Body of pancreas (tissue), 4 donors: ENCODE data around the gene GPR148. TPM values are rescaled to one million over a fixed set of nuclear protein-coding genes. Genes with fewer than 3 reads are reported as not detected.
"Not testable (repeated sequence)": the region's sequence is repeated elsewhere in the genome, so short reads cannot be mapped to it uniquely, and the experiment has no call there.

Experiments
- ATAC-seq: fragments of 150-250 bp; one replicate; pipeline ENCODE4 v1.9.1; 2016
- DNase-seq, 4 donors: peaks; one replicate each; pipeline ENCODE4 v3.0.0-alpha.2; 2019
- H3K27ac ChIP-seq, 4 donors: fragments of 200-600 bp; sonication (generic); 1 replicate in 3 of 4; 2 replicates in 1 of 4; pipeline versions ENCODE4 v1.5.1 to v1.6.1; 2016 to 2019; ENCODE audit warnings: mild to moderate bottlenecking in 1 of 4, mixed read lengths in 1 of 4, moderate library complexity in 1 of 4
- H3K27me3 ChIP-seq, 2 donors: fragments of 200-600 bp; sonication (generic); one replicate each; pipeline ENCODE4 v1.6.0; 2016; ENCODE audit warnings: mild to moderate bottlenecking in 1 of 2
- H3K36me3 ChIP-seq, 2 donors: fragments of 200-600 bp; sonication (generic); replicated peaks in 1 of 2; 2 replicates each; pipeline ENCODE4 v1.5.1; 2016; ENCODE audit warnings: low read depth in 2 of 2; ENCODE audit not compliant: insufficient read depth in 1 of 2
- H3K4me1 ChIP-seq: fragments of 200-600 bp; sonication (generic); one replicate; pipeline ENCODE4 v1.6.0; 2016
- H3K4me3 ChIP-seq, 2 donors: fragments of 200-600 bp; sonication (generic); 1 replicate in 1 of 2; 2 replicates in 1 of 2; pipeline ENCODE4 v1.5.1; 2016 to 2019
- H3K9me3 ChIP-seq, 3 donors: fragments of 200-600 bp; sonication (generic); 1 replicate in 2 of 3; 2 replicates in 1 of 3; pipeline ENCODE4 v1.5.1; 2016
- POLR2A ChIP-seq, 3 donors: fragments of 450-650 bp; IDR thresholded peaks; one replicate each; pipeline ENCODE4 v1.6.1; 2016; ENCODE audit warnings: antibody characterized with exemption in 3 of 3, mild to moderate bottlenecking in 2 of 3
- WGBS, 2 donors: methylation state at CpG; one replicate each; pipeline ENCODE4 v1.1.5; 2017; 5-methylcytosine and 5-hydroxymethylcytosine counted together
- intact Hi-C: fragments of 100-400 bp; cut with DNase I; formaldehyde crosslinking; loops from one replicate; pipeline ENCODE4 v1.15.1; 2023
- total RNA-seq, 2 donors: library from RNA; depleted of rRNA; stranded (reverse); fragments of >200 nt; gene quantifications; one replicate each; pipeline ENCODE4 v1.1.0, GENCODE V29; 2016
- TF ChIP-seq, protein P1 (sequence below), 7 experiments: fragments of 450-650 bp in 4 of 7; fragments of 200-600 bp in 3 of 7; sonication (generic) in 3 of 7; IDR thresholded peaks; one replicate each; pipeline ENCODE4 v1.5.1; 2016 to 2019; ENCODE audit warnings: antibody characterized with exemption in 7 of 7

GPR148 gene, protein sequence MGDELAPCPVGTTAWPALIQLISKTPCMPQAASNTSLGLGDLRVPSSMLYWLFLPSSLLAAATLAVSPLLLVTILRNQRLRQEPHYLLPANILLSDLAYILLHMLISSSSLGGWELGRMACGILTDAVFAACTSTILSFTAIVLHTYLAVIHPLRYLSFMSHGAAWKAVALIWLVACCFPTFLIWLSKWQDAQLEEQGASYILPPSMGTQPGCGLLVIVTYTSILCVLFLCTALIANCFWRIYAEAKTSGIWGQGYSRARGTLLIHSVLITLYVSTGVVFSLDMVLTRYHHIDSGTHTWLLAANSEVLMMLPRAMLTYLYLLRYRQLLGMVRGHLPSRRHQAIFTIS
- not detected for total RNA-seq

DNA sequence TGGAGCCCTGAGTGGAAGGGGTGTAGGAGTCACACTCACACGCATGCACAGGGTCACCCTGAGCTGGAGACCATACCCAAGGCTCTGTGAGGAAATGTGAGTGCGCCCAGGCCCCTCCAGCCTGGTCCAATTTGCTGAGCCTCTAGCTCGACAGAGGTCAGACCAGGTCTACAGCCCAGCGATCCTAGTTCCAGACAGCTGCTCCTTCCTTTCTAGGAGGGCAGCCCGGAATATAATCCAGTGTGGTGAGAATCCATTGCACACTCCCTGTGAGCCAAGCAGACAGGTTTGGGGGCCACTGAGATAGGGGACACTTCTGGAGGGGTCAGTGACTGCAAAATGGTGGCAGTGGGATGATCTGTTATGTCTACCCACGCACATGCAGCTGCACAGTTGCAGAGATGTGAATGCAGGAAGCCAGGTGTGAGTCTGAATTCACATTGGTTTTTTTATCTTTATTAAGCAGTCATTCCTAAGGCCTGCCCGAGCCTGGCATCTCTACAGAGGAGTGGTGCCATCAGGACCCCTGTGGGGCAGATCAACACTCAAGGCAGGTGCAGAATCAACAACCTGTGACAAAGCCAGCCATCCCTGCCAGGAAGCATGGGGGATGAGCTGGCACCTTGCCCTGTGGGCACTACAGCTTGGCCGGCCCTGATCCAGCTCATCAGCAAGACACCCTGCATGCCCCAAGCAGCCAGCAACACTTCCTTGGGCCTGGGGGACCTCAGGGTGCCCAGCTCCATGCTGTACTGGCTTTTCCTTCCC is at the start of gene GPR148:
GPR148 (plus strand) TSS at position 522 of the 768 bp plus-strand sequence; CDS start at position 604, 82 bp downstream.
- Histone ChIP-seq H3K36me3 (no peaks in the 10 kb centered on the region), H3K27me3 (no peaks in the 10 kb centered on the region), H3K9me3 (no peaks in the 10 kb centered on the region), H3K4me3 (no peak within 1 kb of the TSS), H3K4me1 (peaks cover 25% of the 10 kb centered on the region), H3K27ac (peak within 1 kb of the TSS; percentile 74 to 83 (median 80))
- WGBS, 2 donors = 81 to 85% methylated on average over 2 to 8 of the region's 8 CpGs
- TF ChIP-seq, protein P1, sequence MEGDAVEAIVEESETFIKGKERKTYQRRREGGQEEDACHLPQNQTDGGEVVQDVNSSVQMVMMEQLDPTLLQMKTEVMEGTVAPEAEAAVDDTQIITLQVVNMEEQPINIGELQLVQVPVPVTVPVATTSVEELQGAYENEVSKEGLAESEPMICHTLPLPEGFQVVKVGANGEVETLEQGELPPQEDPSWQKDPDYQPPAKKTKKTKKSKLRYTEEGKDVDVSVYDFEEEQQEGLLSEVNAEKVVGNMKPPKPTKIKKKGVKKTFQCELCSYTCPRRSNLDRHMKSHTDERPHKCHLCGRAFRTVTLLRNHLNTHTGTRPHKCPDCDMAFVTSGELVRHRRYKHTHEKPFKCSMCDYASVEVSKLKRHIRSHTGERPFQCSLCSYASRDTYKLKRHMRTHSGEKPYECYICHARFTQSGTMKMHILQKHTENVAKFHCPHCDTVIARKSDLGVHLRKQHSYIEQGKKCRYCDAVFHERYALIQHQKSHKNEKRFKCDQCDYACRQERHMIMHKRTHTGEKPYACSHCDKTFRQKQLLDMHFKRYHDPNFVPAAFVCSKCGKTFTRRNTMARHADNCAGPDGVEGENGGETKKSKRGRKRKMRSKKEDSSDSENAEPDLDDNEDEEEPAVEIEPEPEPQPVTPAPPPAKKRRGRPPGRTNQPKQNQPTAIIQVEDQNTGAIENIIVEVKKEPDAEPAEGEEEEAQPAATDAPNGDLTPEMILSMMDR (IDR thresholded peaks at IDR 0.05) = no peak
- TF ChIP-seq POLR2A (IDR thresholded peaks at IDR 0.05) = no peak
- ATAC-seq (no peak), DNase-seq (peak in 1 of 4 donors; percentile 36)
- intact Hi-C loops = no loop called here

DNA sequence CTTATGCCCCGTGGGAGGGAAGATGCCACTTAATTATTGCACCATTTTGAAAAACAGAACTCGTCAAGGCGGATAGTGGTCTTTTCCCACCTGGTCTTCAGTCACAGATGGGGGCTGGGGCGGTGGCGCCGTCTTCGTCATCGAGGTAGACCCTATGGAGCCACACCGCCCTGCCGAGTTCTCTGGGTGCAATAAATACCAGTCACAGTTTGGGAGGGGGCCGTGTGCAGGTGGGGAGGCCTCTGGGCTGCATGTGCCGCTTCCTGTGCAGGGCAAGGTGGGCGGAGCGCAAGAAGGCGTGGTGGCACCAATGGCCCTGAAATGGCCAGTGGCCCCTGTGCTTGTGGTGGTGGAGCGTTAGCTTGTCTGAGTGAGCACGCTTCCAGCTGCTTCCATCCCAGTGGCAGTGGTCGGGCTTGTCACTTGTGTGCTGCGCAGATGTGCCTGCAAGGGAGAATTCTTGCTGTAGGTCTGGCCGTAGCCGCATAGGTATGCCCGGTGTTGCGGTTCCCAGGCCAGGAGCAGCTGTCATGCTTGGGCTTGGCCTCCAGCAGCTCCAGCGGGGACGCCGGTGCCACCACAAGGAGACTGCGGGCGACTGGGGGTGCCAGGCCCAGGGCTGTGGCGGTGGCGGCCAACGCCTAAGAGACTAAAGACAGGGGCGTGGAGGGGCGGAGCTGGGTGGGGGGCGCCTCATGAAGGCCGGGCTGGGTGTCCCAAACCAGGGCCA is 36.7 kb upstream of the GPR148 start:
- H3K36me3 ChIP-seq, intact Hi-C loops, H3K4me3 ChIP-seq, H3K4me1 ChIP-seq, H3K27ac ChIP-seq, H3K27me3 ChIP-seq, H3K9me3 ChIP-seq: not testable (repeated sequence)
- DNase-seq = peak in 3 of 4 donors; percentile 9 to 43 (median 32)
- peak; percentile 71 for ATAC-seq
- WGBS, 2 donors = 52% methylated on average over 3 of the region's 35 CpGs; no CpG with 5 or more reads in 1 of the 2 donors

DNA sequence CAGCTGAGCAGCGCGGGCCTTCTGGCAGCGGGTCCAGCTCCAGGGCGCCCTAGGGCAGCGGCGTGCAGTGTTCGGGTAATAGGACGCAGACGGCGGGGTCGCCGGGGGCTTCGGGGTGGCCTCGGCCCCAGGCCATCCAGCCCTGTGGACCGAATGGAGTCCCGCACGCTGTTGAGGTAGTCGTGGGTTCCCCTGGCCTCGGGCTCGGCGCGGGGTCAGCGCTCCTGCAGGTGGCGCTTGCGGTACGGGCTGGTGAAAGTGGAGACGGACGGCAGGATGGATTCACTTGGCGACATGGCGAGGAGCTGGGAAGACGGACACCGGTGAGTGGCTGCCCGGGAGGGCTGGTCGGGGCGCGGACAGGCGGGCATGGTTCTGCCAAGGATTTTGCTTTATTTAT is 35.4 kb upstream of the GPR148 start:
- intact Hi-C loops, H3K27me3 ChIP-seq, H3K4me1 ChIP-seq, H3K9me3 ChIP-seq, H3K36me3 ChIP-seq, H3K27ac ChIP-seq, H3K4me3 ChIP-seq: not testable (repeated sequence)
- ATAC-seq (peak; percentile 73), DNase-seq (peak; percentile 48 to 78 (median 70))
- WGBS, 2 donors = no CpG with 5 or more reads among the region's 37 CpGs
- TF ChIP-seq, protein P1 (IDR thresholded peaks at IDR 0.05) = peak; percentile 13 to 63 (median 39)

DNA sequence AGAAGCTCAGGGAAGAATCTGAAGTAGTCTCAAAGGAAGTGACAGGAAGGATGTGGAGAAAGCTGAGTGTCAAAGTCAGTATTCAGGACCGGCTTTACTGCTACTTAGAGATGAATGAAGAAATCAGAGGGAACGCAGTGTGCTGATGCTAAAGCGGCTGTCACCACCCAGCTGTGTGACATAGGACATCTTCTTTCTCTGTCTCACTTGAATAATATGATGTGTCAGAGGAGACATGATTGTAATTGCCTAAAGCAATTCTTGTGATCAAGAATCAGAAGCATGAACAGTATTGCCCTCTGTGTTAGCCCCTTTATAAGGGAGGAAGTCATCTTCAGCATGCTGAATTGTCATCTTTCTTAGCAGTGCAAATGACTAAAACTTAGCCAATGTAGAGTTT is 25.6 kb upstream of the GPR148 start:
- H3K9me3 ChIP-seq, H3K27ac ChIP-seq, H3K36me3 ChIP-seq, H3K4me3 ChIP-seq, H3K27me3 ChIP-seq, H3K4me1 ChIP-seq, ATAC-seq, DNase-seq, intact Hi-C loops: not testable (repeated sequence)
- WGBS, 2 donors = 69 to 88% methylated on average over 3 of the region's 3 CpGs

DNA sequence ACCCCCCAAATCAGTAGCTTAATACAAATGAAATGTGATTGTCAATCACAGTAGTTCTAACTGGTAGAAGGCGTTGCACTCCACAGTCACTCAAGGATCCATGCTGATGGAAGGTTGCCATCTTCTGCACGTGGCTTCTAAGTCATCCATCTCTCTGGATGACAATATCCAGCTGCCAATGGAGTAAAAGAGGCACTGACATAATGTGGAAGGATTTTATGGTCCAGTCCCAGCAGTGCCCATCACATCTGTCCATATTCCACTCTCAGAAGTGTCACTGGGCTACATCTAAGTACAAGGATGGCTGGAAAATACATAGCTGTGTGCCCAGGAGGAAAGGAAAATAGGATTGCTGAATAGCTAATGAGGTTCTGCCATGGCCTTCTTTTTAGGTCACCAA is 14.1 kb upstream of the GPR148 start:
- H3K4me1 ChIP-seq, H3K27ac ChIP-seq, H3K36me3 ChIP-seq, H3K4me3 ChIP-seq, DNase-seq, ATAC-seq, H3K27me3 ChIP-seq, H3K9me3 ChIP-seq, intact Hi-C loops: not testable (repeated sequence)
- WGBS, 2 donors = no CpG with 5 or more reads among the region's 2 CpGs

DNA sequence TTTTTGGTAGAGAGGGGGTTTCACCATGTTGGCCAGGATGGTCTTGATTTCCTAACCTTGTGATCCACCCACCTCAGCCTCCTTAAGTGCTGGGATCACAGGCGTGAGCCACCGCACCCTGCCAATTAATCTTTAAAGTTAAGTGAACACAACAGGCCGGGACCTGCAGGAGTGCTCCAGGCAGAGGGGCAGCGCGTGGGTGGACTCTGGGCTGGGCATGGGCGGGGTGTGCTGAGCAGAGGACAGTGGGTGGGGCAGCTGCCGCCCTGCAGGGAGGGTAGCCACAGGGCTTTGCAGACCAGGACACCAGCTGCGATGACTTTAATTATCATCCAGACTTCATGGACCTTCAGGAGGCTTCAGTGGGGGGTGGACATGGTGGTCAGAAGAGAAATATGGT is 8.8 kb upstream of the GPR148 start:
- intact Hi-C loops = no loop called here
- no peak for ATAC-seq
- WGBS, 2 donors = 88 to 93% methylated on average over 5 to 6 of the region's 8 CpGs

More for the DNA sequence above, 8.8 kb upstream of the GPR148 start:
- no peak overlapping the region for H3K4me3 ChIP-seq
- TF ChIP-seq, protein P1 (IDR thresholded peaks at IDR 0.05) = no peak
- TF ChIP-seq POLR2A (IDR thresholded peaks at IDR 0.05) = no peak
- no peaks in the 10 kb centered on the region for H3K4me1 ChIP-seq
- no peaks in the 10 kb centered on the region for H3K9me3 ChIP-seq
- no peaks in the 10 kb centered on the region for H3K27me3 ChIP-seq
- H3K36me3 ChIP-seq = no peaks in the 10 kb centered on the region
- no peak for DNase-seq
- H3K27ac ChIP-seq = no peak overlapping the region
